T-helper 2 cell treated with Interferon-gamma antibody and Interleukin-4, amounts not matched to agents 5 μg/mL and 100 μg/mL, for 36 hours (primary cell): ENCODE data around the gene KBTBD8.

ENCODE experiments used
- DNase-seq: peaks from one replicate; pipeline ENCODE4 v3.0.0; 2021; ENCODE audit warnings: low spot score
- H3K27ac Mint-ChIP-seq: one replicate; pipeline ENCODE4 v1.8.0; 2021; ENCODE audit warnings: mild to moderate bottlenecking, mixed read lengths
- H3K27me3 Mint-ChIP-seq: one replicate; pipeline ENCODE4 v1.8.0; 2021; ENCODE audit warnings: low read depth, mixed read lengths
- H3K36me3 Mint-ChIP-seq: one replicate; pipeline ENCODE4 v1.8.0; 2021; ENCODE audit warnings: low read depth, mixed read lengths
- H3K4me1 Mint-ChIP-seq: one replicate; pipeline ENCODE4 v1.8.0; 2021; ENCODE audit warnings: low read depth, mixed read lengths
- H3K4me3 Mint-ChIP-seq: one replicate; pipeline ENCODE4 v1.8.0; 2022; ENCODE audit warnings: mild to moderate bottlenecking, moderate library complexity, mixed read lengths
- H3K9me3 Mint-ChIP-seq: one replicate; pipeline ENCODE4 v1.8.0; 2021; ENCODE audit warnings: mixed read lengths

The KBTBD8 gene

DNA sequence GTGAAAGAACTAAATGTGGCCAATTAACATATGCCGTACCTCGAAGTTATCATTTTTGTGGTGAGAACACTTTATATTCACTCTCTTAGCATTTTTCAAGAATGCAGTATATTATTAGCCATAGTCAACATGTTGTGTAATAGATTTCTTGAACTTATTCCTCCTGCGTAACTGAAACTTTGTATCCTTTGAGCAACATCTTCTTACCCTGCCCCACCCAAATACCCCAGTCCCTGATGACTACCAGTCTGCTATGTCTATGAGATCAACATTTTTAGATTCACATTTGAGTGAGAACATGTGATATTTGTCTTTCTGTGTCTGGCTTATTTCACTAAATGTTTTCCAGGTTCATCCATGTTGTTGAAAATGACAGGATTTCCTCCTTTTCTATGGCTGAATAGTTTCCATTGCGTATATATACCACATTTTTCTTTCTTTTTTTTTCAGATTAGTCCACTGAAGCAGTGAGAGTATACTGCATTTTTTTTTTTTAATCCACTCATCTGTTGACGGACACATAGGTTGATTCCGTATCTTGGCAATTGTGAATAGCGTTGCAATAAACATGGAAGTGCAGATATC is 12.7 kb upstream of the KBTBD8 start:
- Mint-ChIP-seq H3K36me3 (no peaks in the 10 kb centered on the region), H3K4me3 (no peak overlapping the region), H3K4me1 (no peaks in the 10 kb centered on the region), H3K27me3 (peaks cover 7% of the 10 kb centered on the region), H3K9me3 (no peaks in the 10 kb centered on the region), H3K27ac (no peak overlapping the region)
- no peak for DNase-seq

- Mint-ChIP-seq H3K27me3 (peaks cover 7% of the 10 kb centered on the region), H3K4me1 (no peaks in the 10 kb centered on the region), H3K9me3 (no peaks in the 10 kb centered on the region), H3K27ac (no peak overlapping the region), H3K36me3 (no peaks in the 10 kb centered on the region), H3K4me3 (no peak overlapping the region)
- DNase-seq, result no peak
Observed at GRCh38 chr3:66986406-66986805, 11.7 kb upstream of the KBTBD8 start.

- no peak for DNase-seq
- Mint-ChIP-seq H3K27ac (no peak overlapping the region), H3K9me3 (no peaks in the 10 kb centered on the region), H3K4me1 (no peaks in the 10 kb centered on the region), H3K4me3 (no peak overlapping the region), H3K27me3 (peaks cover 10% of the 10 kb centered on the region), H3K36me3 (no peaks in the 10 kb centered on the region)
Observed at GRCh38 chr3:66989241-66989640, 8.9 kb upstream of the KBTBD8 start.

DNA sequence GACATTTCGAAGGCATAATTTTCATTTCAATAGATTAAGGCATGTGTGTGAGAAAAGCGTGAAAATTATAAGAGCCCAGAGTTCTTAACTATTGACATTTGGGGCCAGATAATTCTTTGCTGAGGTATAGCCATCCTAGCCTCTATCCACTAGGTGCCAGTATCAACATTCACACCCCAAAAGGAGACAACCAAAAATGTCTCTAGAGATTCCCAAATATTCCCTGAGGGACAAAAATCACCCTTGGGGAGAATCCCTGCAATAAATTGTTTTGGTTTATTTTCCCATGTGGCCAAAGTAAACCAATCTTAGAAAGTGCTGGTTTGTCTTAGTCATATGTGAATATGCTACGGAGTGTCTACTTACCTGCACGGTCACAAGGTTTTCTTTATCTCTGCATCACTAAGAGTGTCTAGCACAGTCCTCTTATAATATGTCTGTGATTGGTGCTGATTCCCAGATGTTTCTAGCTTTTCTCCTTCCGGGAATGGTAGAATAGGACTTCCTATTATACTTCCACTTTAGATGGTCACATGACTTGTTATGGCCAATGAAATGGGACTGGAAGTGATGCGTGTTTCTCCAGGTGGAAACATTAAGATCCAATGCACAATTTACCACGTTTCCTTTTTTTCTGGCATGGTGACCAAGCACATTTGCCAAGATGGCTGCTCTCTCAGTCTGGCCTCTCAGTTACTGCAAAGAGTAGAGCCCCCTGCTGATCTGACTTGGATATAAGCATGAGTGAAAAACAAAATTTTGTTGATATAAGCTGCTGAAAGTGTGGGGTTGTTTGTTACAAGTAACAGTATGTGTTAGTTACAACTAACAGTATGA is 8.0 kb upstream of the KBTBD8 start:
- DNase-seq, result no peak
- Mint-ChIP-seq H3K27me3 (peaks cover 15% of the 10 kb centered on the region), H3K27ac (no peak overlapping the region), H3K4me1 (no peaks in the 10 kb centered on the region), H3K9me3 (no peaks in the 10 kb centered on the region), H3K4me3 (no peak overlapping the region), H3K36me3 (no peaks in the 10 kb centered on the region)

DNA sequence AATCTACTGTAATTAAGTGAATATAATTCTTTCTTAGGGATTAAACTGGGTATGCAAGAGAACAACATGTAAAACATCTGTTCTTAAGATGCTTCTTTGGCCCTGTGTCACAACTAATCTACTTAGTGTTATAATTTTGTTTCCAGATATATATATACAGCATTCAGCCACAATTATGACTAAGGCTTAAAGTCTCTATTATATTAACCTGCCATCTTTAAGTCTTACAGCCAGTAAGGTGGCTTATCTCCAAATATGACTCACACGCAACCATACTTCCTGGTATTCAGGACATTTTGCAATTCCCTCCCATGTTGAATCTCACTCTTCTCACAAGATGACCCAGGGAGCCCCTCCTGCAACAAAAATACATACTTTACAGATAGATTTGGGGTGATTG is 6.6 kb upstream of the KBTBD8 start:
- Mint-ChIP-seq H3K4me1 (no peaks in the 10 kb centered on the region), H3K27me3 (peaks cover 20% of the 10 kb centered on the region), H3K27ac (no peak overlapping the region), H3K4me3 (no peak overlapping the region), H3K36me3 (no peaks in the 10 kb centered on the region), H3K9me3 (no peaks in the 10 kb centered on the region)
- DNase-seq, result no peak

DNA sequence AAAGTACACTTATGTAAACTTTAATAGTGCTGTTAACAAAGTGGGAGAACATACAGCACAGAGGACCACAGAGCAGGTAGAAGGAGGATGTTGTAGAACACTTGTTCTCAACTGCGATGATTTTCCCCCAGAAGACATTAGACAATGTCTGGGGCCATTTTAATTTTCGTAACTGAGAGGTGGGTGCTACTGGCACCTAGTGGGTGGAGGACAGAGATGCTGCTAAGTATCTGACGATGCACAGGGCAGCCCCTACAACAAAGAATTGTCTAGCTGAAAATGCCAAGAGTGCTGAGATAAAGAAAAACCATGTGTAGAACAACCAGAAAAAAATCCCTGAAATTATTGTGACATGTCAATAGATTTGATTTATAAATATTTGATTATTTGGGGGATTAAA is 5.0 kb upstream of the KBTBD8 start:
- Mint-ChIP-seq H3K36me3 (no peaks in the 10 kb centered on the region), H3K27me3 (peaks cover 25% of the 10 kb centered on the region), H3K27ac (no peak overlapping the region), H3K4me3 (no peak overlapping the region), H3K4me1 (peaks cover 7% of the 10 kb centered on the region), H3K9me3 (no peaks in the 10 kb centered on the region)
- DNase-seq, result no peak

GRCh38 chr3:66994588-66994987 is 3.5 kb upstream of the KBTBD8 start:
- Mint-ChIP-seq H3K9me3 (no peaks in the 10 kb centered on the region), H3K27ac (no peak overlapping the region), H3K4me3 (no peak overlapping the region), H3K4me1 (peaks cover 10% of the 10 kb centered on the region), H3K36me3 (peaks cover 2% of the 10 kb centered on the region), H3K27me3 (peaks cover 25% of the 10 kb centered on the region)
- DNase-seq, result no peak

DNA sequence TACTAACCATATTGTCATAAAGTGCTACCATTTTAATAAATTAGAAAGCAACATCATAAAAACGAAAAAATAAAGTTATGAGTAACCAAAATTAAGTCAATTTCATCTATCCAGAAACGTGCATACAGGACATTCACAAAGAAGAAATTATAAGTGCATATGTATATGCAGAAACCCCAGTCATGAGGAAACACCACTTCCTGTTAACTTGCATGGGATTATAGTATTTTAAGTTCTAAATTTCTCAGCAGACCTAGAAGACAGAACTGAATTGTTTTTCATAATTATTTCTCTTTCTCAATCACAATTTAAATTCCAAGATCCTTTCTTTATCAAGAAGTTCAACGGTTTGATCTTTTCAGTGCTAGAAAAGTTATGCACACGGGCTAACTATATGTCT is 1.4 kb upstream of the KBTBD8 start:
- H3K27me3 Mint-ChIP-seq, result peaks cover 25% of the 10 kb centered on the region
- H3K27ac Mint-ChIP-seq, result no peak overlapping the region
- no peak for DNase-seq
- H3K4me3 Mint-ChIP-seq, result no peak overlapping the region
- H3K4me1 Mint-ChIP-seq, result peaks cover 21% of the 10 kb centered on the region
- no peaks in the 10 kb centered on the region for H3K9me3 Mint-ChIP-seq
- peaks cover 4% of the 10 kb centered on the region for H3K36me3 Mint-ChIP-seq

GRCh38 chr3:66997560-66998112 is 471 bp upstream of the KBTBD8 start:
- Mint-ChIP-seq H3K27me3 (peaks cover 24% of the 10 kb centered on the region), H3K4me3 (peak overlapping the region; percentile 86), H3K27ac (peak overlapping the region; percentile 88), H3K36me3 (peaks cover 4% of the 10 kb centered on the region), H3K4me1 (peaks cover 21% of the 10 kb centered on the region), H3K9me3 (no peaks in the 10 kb centered on the region)
- DNase-seq, result no peak

- H3K4me3 Mint-ChIP-seq, result peak overlapping the region; percentile 86
- peaks cover 18% of the 10 kb centered on the region for H3K27me3 Mint-ChIP-seq
- peaks cover 12% of the 10 kb centered on the region for H3K36me3 Mint-ChIP-seq
- no peak for DNase-seq
- no peaks in the 10 kb centered on the region for H3K9me3 Mint-ChIP-seq
- peaks cover 23% of the 10 kb centered on the region for H3K4me1 Mint-ChIP-seq
- H3K27ac Mint-ChIP-seq, result peak overlapping the region; percentile 73
Observed at GRCh38 chr3:66998904-66999235, 763 bp downstream of the KBTBD8 start.

DNA sequence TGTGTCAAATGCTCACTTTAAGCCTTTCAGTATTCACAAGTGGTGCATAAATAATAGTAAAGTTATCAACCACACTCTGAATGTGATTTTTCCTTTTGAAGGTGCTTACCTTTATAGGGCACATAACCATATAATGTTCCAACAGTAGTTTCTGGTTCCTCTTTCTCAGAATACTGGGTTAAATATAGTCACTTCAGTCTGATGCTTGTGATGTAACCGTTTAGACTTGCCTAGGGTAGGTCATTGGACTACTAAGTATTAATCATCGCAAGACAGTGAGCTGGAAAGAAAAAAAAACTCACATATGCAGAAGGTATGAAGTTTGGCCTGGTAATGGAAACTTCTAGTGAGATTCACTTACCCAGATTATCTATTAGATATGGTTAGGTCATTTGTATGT is 1.9 kb downstream of the KBTBD8 start:
- H3K9me3 Mint-ChIP-seq, result no peaks in the 10 kb centered on the region
- no peak for DNase-seq
- H3K27ac Mint-ChIP-seq, result no peak overlapping the region
- H3K36me3 Mint-ChIP-seq, result peaks cover 15% of the 10 kb centered on the region
- H3K27me3 Mint-ChIP-seq, result peaks cover 10% of the 10 kb centered on the region
- peaks cover 27% of the 10 kb centered on the region for H3K4me1 Mint-ChIP-seq
- H3K4me3 Mint-ChIP-seq, result no peak overlapping the region

DNA sequence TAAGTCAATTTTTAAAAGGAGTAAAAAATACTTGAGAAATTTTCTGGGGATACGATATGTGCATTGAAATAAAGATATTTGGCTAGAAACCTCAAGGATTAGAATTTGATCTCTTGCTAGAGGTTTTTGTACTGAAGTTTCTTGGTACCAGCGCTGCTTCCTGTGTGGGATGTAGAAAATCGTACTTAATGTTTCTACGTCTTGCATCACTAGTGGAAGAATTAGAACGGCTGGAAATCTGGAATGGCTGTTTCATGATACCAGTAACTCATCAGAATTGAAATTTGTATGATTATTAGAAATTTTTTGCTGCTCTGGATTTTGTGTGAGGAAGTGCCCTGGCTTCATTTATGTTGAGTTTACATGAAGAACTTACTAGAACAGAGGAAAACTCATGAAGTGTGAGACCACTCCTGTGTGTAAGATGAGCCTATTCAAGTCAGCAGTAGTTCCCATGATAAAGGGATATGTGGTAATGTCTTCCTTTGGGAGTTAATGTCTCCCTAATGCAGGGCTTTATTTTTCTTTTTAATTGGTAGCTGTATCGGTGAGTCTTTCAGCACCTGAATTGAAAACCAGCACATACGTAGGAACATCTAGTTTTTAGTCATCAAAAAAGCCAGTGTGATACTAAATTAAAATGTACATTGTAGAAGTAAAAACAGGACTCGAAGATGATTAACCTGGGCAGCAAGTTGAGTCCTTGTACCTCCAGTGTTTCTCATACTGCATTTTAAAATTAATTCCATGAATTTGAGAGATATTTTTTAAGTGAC is 3.2 kb downstream of the KBTBD8 start:
- Mint-ChIP-seq H3K9me3 (no peaks in the 10 kb centered on the region), H3K27ac (peak overlapping the region; percentile 26), H3K4me3 (peak overlapping the region; percentile 9), H3K36me3 (peaks cover 24% of the 10 kb centered on the region), H3K4me1 (peaks cover 30% of the 10 kb centered on the region), H3K27me3 (peaks cover 6% of the 10 kb centered on the region)
- DNase-seq, result no peak

DNA sequence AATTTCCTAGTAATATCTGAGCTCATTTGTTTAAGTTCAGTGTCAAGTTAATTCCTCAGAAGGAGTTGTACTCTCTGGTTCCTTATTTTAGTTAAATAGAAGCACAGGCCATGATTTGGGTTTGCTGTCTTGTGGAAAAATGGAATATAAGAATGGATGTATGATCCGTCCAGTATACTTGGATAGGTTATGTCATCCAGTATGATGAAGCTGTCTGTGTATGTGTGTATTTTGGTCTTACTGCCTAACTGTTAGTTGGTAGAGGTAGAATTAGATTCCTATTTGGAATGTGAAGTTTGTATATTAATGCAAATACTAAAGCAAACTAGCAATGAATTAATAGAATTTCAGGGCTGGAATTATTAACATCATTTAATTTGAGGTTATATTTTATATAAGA is 7.9 kb downstream of the KBTBD8 start:
- no peaks in the 10 kb centered on the region for H3K9me3 Mint-ChIP-seq
- no peak overlapping the region for H3K27ac Mint-ChIP-seq
- no peak overlapping the region for H3K4me3 Mint-ChIP-seq
- no peaks in the 10 kb centered on the region for H3K27me3 Mint-ChIP-seq
- peaks cover 16% of the 10 kb centered on the region for H3K4me1 Mint-ChIP-seq
- peaks cover 38% of the 10 kb centered on the region for H3K36me3 Mint-ChIP-seq
- no peak for DNase-seq

DNA sequence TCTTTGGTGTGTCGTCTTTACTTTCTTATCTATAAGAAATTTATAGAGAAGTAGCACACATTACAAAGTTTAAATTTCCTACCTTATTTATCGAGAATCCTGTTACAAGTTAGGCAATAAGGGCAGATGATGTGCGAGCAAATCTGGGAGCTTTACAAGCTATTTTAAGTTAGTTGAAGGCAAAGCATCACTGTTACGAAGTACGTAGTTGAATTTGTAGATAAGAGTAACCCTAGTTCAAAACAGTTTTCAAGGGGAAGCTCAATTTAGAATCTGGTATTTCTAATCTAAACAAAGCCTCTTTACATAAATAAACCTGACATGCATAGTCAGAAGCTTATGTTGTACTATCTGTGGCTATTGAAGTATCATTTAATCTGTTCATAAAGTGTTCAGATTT is 8.4 kb downstream of the KBTBD8 start:
- no peaks in the 10 kb centered on the region for H3K9me3 Mint-ChIP-seq
- no peaks in the 10 kb centered on the region for H3K27me3 Mint-ChIP-seq
- H3K4me1 Mint-ChIP-seq, result peaks cover 11% of the 10 kb centered on the region
- peaks cover 36% of the 10 kb centered on the region for H3K36me3 Mint-ChIP-seq
- no peak overlapping the region for H3K4me3 Mint-ChIP-seq
- no peak overlapping the region for H3K27ac Mint-ChIP-seq
- DNase-seq, result no peak
